ENCODE results near the gene FAM9C. TPM values are rescaled to one million over a fixed set of nuclear protein-coding genes. Genes with fewer than 3 reads are reported as not detected.
"Not testable (repeated sequence)": the region's sequence is repeated elsewhere in the genome, so short reads cannot be mapped to it uniquely, and the experiment has no call there.

Gene FAM9C
- total RNA-seq, 1 donor from 2014 or later, result 0.38 TPM

GRCh38 chrX:13078739-13079444 lies 34.5 kb upstream of the FAM9C start:
- peak; percentile 83 for ATAC-seq
- intact Hi-C loops (cut with DNase I), result no loop called here
- DNase-seq (ENCODE audit: missing footprints), result peak; percentile 60

- no peak for DNase-seq (ENCODE audit: missing footprints)
- no peak for ATAC-seq
- intact Hi-C loops (cut with DNase I), result no loop called here
Observed at GRCh38 chrX:13077168-13077567, 32.7 kb upstream of the FAM9C start.

GRCh38 chrX:13076176-13076961 lies 31.9 kb upstream of the FAM9C start:
- DNase-seq (ENCODE audit: missing footprints) (no peak), ATAC-seq (no peak)
- intact Hi-C loops (cut with DNase I), result no loop called here

- no peak for DNase-seq (ENCODE audit: missing footprints)
- no peak for ATAC-seq
- intact Hi-C loops (cut with DNase I), result no loop called here
Observed at GRCh38 chrX:13074297-13075262, 30.2 kb upstream of the FAM9C start.

- ATAC-seq (no peak), DNase-seq (ENCODE audit: missing footprints) (no peak)
- intact Hi-C loops (cut with DNase I), result no loop called here
Observed at GRCh38 chrX:13069771-13070416, 25.5 kb upstream of the FAM9C start.

GRCh38 chrX:13068651-13069050 lies 24.2 kb upstream of the FAM9C start:
- DNase-seq (ENCODE audit: missing footprints), result no peak
- no peak for ATAC-seq
- intact Hi-C loops (cut with DNase I), result no loop called here

GRCh38 chrX:13067773-13068172 lies 23.4 kb upstream of the FAM9C start:
- DNase-seq (ENCODE audit: missing footprints) (no peak), ATAC-seq (no peak)
- intact Hi-C loops (cut with DNase I), result no loop called here

GRCh38 chrX:13066391-13066790 lies 22.0 kb upstream of the FAM9C start:
- DNase-seq (ENCODE audit: missing footprints) (no peak), ATAC-seq (no peak)
- intact Hi-C loops (cut with DNase I), result no loop called here

- intact Hi-C loops (cut with DNase I), result no loop called here
- no peak for DNase-seq (ENCODE audit: missing footprints)
- ATAC-seq, result peak; percentile 95
Observed at GRCh38 chrX:13064599-13065143, 20.3 kb upstream of the FAM9C start.

GRCh38 chrX:13063124-13063523 lies 18.7 kb upstream of the FAM9C start:
- intact Hi-C loops (cut with DNase I); ATAC-seq: not testable (repeated sequence)

GRCh38 chrX:13062331-13062730 lies 17.9 kb upstream of the FAM9C start:
- DNase-seq (ENCODE audit: missing footprints); ATAC-seq; intact Hi-C loops (cut with DNase I): not testable (repeated sequence)

More at GRCh38 chrX:13063124-13063523, 18.7 kb upstream of the FAM9C start:
- DNase-seq (ENCODE audit: missing footprints), result not testable (repeated sequence)

- ATAC-seq; DNase-seq (ENCODE audit: missing footprints); intact Hi-C loops (cut with DNase I): not testable (repeated sequence)
Observed at GRCh38 chrX:13061215-13061708, 16.8 kb upstream of the FAM9C start.

GRCh38 chrX:13059637-13060499 lies 15.4 kb upstream of the FAM9C start:
- ATAC-seq, result no peak
- intact Hi-C loops (cut with DNase I), result no loop called here
- DNase-seq (ENCODE audit: missing footprints), result no peak

- no peak for ATAC-seq
- DNase-seq (ENCODE audit: missing footprints), result no peak
- intact Hi-C loops (cut with DNase I), result no loop called here
Observed at GRCh38 chrX:13055486-13055885, 11.1 kb upstream of the FAM9C start.

- intact Hi-C loops (cut with DNase I), result no loop called here
- no peak for ATAC-seq
- no peak for DNase-seq (ENCODE audit: missing footprints)
Observed at GRCh38 chrX:13053171-13053570, 8.8 kb upstream of the FAM9C start.

- intact Hi-C loops (cut with DNase I), result no loop called here
- ATAC-seq (no peak), DNase-seq (ENCODE audit: missing footprints) (no peak)
Observed at GRCh38 chrX:13051529-13052172, 7.2 kb upstream of the FAM9C start.

- no peak for DNase-seq (ENCODE audit: missing footprints)
- intact Hi-C loops (cut with DNase I), result no loop called here
- no peak for ATAC-seq
Observed at GRCh38 chrX:13051167-13051528, 6.7 kb upstream of the FAM9C start.

Measured in Right ventricle myocardium inferior (tissue), 1 donor.